Measurements from ENCODE around the gene SRSF11.
A peak's percentile ranks its signal among the peaks of the same experiment; 100 is the strongest.
"Not testable (repeated sequence)": the region's sequence is repeated elsewhere in the genome, so short reads cannot be mapped to it uniquely, and the experiment has no call there.

The SRSF11 gene

GRCh38 chr1:70221238-70222121 lies at the start of gene SRSF11:
Gene SRSF11, plus strand, starts transcription at chr1:70221380. Its CDS starts 257 bp downstream, at chr1:70221637.
- DNase-seq = peak; percentile 97

- DNase-seq = peak; percentile 2
These were observed 49.7 kb upstream of the SRSF11 start for GRCh38 chr1:70171512-70171911.

- DNase-seq = not testable (repeated sequence)
These were observed 36.0 kb upstream of the SRSF11 start for GRCh38 chr1:70185181-70185580.

GRCh38 chr1:70188522-70188921 lies 32.7 kb upstream of the SRSF11 start:
- DNase-seq = no peak

- DNase-seq = no peak
These were observed 31.0 kb upstream of the SRSF11 start for GRCh38 chr1:70190180-70190579.

DNA sequence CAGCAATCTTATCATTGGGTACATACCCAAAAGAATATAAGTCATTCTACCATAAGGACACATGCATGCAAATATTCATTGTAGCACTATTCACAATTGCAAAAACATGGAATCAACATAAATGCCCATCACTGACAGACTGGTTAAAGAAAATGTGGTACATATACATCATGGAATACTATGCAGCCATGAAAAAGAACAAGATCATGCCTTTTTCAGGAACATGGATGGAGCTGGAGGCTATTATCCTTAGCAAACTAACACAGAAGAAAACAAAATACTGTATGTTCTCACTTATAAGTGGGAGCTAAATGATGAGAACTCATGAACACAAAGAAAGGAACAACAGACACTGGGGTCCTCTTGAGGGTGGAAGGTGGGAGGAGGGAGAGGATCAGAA lies 28.7 kb upstream of the SRSF11 start:
- DNase-seq = not testable (repeated sequence)

- no peak for DNase-seq
These were observed 26.6 kb upstream of the SRSF11 start for GRCh38 chr1:70194601-70195000.

DNA sequence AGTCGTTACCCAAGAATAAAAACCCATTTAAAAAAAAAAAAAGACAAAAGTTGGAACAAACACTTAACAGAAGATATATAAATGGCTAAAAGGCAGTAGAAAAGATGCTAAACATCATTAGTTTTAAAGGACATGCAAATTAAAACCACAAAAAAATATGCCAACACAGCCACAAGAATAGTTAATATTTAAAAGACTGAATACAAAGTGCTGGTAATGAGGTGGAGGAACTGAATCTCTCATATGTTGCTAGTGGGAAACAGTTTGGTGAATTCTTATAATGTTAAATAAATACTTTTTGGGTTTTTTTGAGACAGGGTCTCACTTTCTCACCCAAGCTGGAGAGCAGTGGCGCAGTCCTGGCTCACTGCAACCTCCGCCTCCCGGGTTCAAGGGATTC lies 25.8 kb upstream of the SRSF11 start:
- DNase-seq = no peak

DNA sequence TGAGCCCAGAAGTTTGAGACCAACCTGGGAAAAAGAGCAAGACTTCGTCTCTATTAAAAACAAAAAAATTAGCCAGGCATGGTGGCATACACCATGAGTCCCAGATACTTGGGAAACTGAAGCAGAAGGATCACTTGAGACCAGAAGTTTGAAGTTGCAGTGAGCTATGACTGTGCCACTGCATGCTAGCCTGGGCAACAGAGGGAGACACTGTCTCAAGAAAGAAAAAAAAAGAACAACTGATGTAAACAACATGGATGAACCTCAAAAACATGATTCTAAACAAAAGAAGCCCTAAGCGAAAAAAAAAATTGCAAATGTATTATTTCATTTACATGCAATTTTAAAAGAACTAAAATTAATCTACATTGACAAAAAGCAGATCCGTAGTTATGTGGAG lies 24.8 kb upstream of the SRSF11 start:
- no peak for DNase-seq

DNA sequence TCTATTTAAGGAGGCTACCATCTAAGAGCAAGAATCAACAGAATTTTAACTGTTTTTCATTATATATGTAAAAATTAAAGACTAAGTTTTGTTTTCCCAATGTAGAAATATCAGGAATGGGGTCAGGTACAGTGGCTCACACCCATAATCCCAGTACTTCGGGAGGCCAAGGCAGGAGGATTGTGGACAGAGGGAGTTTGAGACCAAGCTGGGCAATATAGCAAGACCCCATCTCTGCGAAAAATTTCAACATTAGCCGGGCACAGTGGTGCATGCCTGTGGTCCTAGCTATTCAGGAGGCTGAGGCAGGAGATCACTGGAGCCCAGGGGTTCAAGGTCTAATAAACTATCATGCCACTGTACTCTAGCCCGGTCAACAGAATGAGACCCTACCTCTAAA lies 21.1 kb upstream of the SRSF11 start:
- no peak for DNase-seq

DNA sequence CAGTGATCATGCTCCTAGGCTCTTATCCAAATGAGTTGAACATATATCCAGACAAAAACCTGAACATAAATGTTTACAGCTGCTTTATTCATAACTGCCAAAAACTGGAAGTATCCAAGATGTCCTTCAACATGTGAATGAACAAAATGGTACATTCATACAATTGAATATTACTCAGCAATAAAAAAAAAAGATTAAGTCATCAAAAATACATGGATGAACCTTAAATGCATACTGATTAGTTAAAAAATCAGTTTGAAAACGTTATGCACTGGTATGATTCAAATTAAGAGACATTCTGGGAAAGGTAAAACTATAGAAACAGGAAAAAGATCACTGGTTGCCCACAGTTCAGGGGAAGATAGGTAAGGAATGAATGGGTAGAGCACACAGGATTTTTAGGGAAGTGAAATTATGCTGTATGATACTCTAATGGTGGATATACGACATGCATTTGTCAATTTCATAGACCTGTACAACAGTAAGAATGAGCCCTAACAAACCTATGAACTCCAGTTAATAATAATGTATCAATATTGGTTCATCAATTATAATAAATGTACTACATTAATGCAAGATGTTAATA lies 18.9 kb upstream of the SRSF11 start:
- DNase-seq = no peak

DNA sequence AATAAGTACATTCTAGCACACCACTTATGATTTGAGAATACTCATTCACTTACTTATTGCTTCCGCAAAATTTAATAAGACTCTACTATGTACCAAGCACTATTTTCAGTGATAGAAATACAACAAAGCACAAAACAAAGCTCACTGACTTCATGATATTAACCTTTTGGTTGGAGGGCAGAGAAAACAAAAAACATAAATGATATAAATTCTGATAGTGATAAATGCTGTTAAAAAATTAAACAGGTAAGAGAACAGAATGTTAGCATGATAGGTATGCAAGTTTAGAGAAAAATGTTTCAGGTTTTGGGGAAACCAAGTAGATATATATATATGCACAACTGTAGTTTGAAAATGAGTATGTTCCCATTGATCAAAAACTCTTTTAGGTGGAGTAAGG lies 17.0 kb upstream of the SRSF11 start:
- DNase-seq = no peak

GRCh38 chr1:70204600-70204999 lies 16.6 kb upstream of the SRSF11 start:
- no peak for DNase-seq

GRCh38 chr1:70205071-70205433 lies 16.1 kb upstream of the SRSF11 start:
- DNase-seq = no peak

DNA sequence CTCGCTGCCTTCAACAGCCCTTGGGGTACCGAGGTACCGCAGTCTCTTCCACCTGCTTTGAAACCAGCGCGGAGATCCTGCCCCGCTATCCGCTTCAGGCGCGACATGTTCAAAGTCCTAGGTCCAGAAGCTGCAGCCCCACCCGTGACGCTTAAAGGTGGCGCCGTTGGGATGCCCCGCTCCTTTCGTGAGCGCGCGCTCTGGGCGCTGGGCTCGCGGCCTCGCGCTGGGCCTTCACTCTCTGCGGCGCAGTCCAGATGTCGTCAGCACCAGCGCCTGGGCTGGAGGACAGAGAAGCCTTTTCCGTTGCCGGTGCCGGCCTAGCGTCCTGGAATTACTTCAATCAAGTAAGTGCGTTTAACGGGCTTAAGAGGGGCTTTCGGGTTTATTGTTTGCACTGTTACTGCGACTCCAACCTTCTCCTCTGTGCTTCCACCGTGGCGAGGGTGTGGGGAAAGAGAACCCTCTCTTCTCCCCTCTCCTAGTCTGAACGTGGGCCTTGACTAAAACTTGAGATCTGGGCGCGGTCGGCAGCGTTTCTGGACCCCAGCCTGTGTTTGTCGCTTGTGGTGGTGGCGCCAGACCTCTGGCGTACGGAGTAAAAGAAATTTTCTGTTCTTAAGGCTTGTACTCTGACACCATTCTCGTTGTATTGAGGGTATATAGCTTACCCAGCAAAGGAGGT lies 15.6 kb upstream of the SRSF11 start, which contains the start of gene LRRC40:
TSS of gene LRRC40 (minus strand) at position 146 of the 685 bp plus-strand sequence. CDS start at position 107, 39 bp downstream.
- DNase-seq = peak; percentile 96

DNA sequence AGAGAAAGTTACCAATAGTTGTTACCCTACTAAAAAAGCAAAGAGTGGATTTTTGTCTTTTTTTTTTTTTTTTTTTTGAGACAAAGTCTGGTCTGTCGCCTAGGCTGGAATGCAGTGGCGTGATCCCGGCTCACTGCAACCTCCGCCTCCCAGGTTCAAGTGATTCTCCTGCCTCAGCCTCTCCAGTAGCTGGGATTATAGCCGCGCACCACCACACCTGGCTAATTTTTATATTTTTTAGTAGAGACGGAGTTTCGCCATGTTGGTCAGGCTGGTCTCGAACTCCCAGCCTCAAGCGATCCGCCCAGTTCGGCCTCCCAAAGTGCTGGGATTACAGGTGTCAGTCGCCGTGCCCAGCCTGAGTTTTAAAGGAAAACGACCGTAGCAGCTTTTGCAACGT lies 14.3 kb upstream of the SRSF11 start:
- DNase-seq = not testable (repeated sequence)

GRCh38 chr1:70207492-70207891 lies 13.7 kb upstream of the SRSF11 start:
- DNase-seq = no peak

GRCh38 chr1:70208292-70208691 lies 12.9 kb upstream of the SRSF11 start:
- no peak for DNase-seq

DNA sequence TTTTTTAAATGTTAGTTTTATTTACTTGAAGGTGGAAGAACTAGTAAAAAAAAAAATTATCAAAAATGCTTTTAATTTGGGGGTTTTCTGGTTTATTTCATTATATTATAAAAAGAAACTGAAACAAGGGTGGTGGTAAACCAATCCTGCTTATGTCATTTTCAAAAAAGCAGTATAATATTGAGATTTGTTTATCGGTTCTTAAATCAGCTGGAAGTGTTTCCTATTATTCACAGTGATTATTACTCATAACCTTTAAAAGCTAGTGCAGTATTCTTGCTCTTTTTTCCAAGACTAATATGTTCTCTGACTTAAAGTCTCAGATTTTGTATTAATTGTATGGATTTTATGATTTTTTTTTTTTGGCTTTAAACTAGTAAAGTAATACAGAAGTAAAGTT lies 10.4 kb upstream of the SRSF11 start:
- DNase-seq = peak; percentile 28

DNA sequence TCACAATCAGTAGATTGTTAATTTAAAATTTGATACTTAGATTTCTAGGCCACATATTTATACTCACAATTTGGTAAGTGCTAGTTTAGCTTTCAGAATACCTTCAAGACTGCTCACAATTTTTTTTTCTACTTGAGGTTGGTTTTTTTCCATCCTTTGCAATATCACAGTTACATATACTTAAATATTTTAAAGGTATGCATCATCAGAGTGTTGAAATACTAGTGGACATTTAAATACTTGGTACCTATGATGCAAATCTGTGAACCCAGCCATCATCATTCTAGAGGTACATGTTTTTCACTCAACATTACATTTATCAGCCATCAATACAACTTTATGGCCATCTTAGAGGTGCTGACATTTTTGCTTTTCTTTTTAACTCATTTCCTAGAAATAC lies 9.6 kb upstream of the SRSF11 start:
- DNase-seq = no peak

DNA sequence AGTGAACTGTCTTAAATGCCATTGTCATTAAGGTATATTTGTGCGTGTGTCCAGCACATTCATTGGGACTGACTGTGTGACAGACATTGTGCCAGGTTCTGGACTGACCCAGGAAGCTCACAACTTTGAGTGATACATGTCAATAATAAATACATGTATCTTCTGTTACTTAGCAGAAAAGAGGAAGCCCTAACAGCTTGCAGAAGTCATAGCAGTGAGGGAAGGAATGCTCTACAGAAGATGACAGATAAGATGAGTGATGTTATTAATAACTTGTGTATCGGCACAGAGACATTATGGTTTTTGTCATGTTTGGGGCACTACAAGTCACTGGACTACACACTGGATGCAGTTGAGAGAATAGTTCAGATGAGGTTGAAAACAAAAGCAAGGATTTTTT lies 1.2 kb upstream of the SRSF11 start:
- DNase-seq = no peak

- no peak for DNase-seq
These were observed 503 bp upstream of the SRSF11 start for GRCh38 chr1:70220517-70221237.

GRCh38 chr1:70222716-70223235 lies 1.6 kb downstream of the SRSF11 start:
- DNase-seq = no peak
